Measurements from ENCODE around the gene TPD52L1. TPM values are rescaled to one million over a fixed set of nuclear protein-coding genes. Genes with fewer than 3 reads are reported as not detected.

The TPD52L1 gene
- total and polyA plus RNA-seq, 10 donors = 0.80 to 9.1 (median 3.9) TPM

DNA sequence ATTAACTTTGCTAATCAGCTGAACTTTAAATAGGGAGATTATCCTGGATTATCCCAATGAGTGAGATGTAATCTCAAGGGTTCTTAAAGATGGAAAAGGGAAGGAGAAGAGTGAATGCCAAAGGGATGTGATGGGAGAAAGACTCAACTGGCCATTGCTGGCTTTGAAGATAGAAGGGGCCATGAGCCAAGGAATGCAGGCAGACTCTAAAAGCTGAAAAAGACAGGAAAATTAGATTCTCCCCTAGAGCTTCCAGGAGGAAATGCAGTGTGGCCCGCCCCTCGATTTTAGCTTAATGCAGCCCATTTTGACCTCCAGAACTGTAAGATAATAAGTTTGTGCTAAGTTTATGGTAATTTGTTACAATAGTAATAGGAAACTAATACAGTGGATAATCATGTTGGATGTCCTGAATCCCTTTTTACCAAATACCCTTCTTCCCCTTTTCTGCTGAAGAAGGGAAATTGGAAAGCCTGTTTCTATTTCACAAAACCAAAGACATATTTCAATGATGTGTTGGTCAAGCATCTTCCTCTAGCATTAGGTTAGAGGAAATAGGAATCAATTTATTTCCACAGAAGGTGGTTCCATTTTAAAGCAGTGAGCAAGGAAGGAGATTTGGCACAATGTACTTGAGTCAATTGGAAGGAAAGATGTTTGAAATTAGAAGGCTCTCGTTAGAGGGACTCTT, 151.5 kb downstream of the TPD52L1 start:
- 80 to 93% (median 84%) methylated on average over 3 of the region's 3 CpGs for WGBS, 5 donors
- Histone ChIP-seq H3K4me3 (no peak overlapping the region), H3K36me3 (no peaks in the 10 kb centered on the region), H3K27me3 (replicated peaks in 1 of 7) (no peaks in the 10 kb centered on the region), H3K27ac (no peak overlapping the region), H3K4me1 (peaks cover 8 to 41% (median 13%) of the 10 kb centered on the region in 6 donors), H3K9me3 (peaks cover 0 to 7% (median 0%) of the 10 kb centered on the region in 8 donors)
- TF ChIP-seq, protein P1, sequence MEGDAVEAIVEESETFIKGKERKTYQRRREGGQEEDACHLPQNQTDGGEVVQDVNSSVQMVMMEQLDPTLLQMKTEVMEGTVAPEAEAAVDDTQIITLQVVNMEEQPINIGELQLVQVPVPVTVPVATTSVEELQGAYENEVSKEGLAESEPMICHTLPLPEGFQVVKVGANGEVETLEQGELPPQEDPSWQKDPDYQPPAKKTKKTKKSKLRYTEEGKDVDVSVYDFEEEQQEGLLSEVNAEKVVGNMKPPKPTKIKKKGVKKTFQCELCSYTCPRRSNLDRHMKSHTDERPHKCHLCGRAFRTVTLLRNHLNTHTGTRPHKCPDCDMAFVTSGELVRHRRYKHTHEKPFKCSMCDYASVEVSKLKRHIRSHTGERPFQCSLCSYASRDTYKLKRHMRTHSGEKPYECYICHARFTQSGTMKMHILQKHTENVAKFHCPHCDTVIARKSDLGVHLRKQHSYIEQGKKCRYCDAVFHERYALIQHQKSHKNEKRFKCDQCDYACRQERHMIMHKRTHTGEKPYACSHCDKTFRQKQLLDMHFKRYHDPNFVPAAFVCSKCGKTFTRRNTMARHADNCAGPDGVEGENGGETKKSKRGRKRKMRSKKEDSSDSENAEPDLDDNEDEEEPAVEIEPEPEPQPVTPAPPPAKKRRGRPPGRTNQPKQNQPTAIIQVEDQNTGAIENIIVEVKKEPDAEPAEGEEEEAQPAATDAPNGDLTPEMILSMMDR (IDR thresholded peaks at IDR 0.05 in 8 of 11, conservative IDR thresholded peaks at IDR 0.05 in 3 of 11) = no peak
- no peak for TF ChIP-seq POLR2A (IDR thresholded peaks at IDR 0.05)
- TF ChIP-seq POLR2AphosphoS5 (IDR thresholded peaks at IDR 0.05) = no peak
- intact Hi-C loops (cut with DNase I; ENCODE audit: low total_unique reads) = loop anchor here (10.0 kb wide), 1 partner anchor 670 kb away; no protein-coding TSS in a partner anchor
- no peak for DNase-seq

DNA sequence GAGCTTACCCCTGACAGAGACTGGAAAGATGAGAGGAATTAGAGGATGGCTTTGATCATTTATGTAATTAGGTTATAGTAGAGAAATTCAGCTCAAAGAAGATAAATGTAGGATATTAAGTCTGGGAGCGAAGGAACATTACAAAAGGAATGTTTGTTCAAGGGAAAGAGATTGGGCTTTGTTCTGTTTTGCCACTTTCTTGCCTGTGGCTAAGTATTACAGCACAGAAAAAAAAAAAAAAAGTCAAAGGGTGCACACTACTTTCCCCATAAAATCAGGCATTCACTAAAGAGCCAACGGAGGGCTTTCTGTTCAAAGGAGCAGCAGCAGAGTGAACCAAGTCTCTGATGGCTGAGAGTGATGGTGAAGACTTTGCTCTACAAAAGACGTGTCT, 153.2 kb downstream of the TPD52L1 start:
- WGBS, 5 donors = 79 to 94% (median 92%) methylated on average over 3 of the region's 3 CpGs
- Histone ChIP-seq H3K27ac (no peak overlapping the region), H3K27me3 (replicated peaks in 1 of 7) (peaks cover 0 to 6% (median 0%) of the 10 kb centered on the region in 7 donors), H3K4me1 (peaks cover 0 to 32% (median 3%) of the 10 kb centered on the region in 6 donors), H3K9me3 (peaks cover 0 to 7% (median 0%) of the 10 kb centered on the region in 8 donors), H3K4me3 (no peak overlapping the region), H3K36me3 (no peaks in the 10 kb centered on the region)
- TF ChIP-seq POLR2A (IDR thresholded peaks at IDR 0.05) = no peak
- TF ChIP-seq, protein P1 (IDR thresholded peaks at IDR 0.05 in 8 of 11, conservative IDR thresholded peaks at IDR 0.05 in 3 of 11) = no peak
- no peak for TF ChIP-seq POLR2AphosphoS5 (IDR thresholded peaks at IDR 0.05)
- DNase-seq = no peak
- intact Hi-C loops (cut with DNase I; ENCODE audit: low total_unique reads) = loop anchor here (2.0 to 10.0 kb wide), 2 partner anchors 446 to 668 kb away; no protein-coding TSS in a partner anchor

DNA sequence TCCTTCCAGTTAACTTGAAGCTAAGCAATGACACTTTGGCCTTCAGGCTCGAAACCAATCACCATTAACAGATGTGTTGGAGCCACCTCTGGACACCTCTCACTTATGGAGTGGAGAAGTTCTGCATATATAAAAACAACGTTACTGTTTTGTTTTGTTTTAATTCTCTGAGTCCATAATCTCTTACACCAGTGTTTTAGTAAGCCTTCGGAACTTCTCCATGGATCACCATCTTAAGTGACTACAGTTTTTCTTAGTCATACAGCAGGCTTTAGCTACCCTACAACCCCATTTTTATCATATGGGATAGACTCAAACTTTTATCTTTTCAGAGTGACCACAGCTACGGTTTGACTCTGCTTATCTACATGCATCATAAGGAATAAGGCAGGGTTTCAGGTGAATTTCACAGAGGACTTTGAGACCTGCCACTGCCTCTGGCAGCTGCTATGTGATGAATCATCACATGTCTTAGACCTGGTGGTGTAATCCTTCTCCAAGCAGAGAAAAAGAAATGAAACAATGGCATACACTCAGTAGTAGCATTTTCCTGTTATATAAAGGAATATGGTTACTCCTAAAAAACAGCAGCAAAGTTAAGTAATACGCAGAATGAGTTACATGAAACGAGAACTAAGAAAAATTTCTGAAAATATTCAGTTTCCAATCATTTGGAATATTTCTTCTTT, 153.7 kb downstream of the TPD52L1 start:
- Histone ChIP-seq H3K4me3 (no peak overlapping the region), H3K9me3 (peaks cover 0 to 7% (median 0%) of the 10 kb centered on the region in 8 donors), H3K27ac (no peak overlapping the region), H3K4me1 (peaks cover 0 to 30% (median 3%) of the 10 kb centered on the region in 6 donors), H3K36me3 (no peaks in the 10 kb centered on the region), H3K27me3 (replicated peaks in 1 of 7) (peaks cover 0 to 7% (median 0%) of the 10 kb centered on the region in 7 donors)
- DNase-seq = no peak
- TF ChIP-seq POLR2A (IDR thresholded peaks at IDR 0.05) = no peak
- TF ChIP-seq, protein P1 (IDR thresholded peaks at IDR 0.05 in 8 of 11, conservative IDR thresholded peaks at IDR 0.05 in 3 of 11) = no peak
- TF ChIP-seq POLR2AphosphoS5 (IDR thresholded peaks at IDR 0.05) = no peak
- 81 to 90% (median 86%) methylated on average over 6 of the region's 6 CpGs for WGBS, 5 donors
- intact Hi-C loops (cut with DNase I; ENCODE audit: low total_unique reads) = loop anchor here (2.0 to 10.0 kb wide), 2 partner anchors 446 to 668 kb away; no protein-coding TSS in a partner anchor
